Prostate gland (tissue), 2 donors: ENCODE data around the gene M1AP.

ENCODE experiments used
- POLR2A ChIP-seq: fragments of 450-650 bp; IDR thresholded peaks from one replicate; pipeline ENCODE4 v1.6.1; 2016; ENCODE audit warnings: antibody characterized with exemption, mild to moderate bottlenecking
- POLR2AphosphoS5 ChIP-seq: sonication (generic); formaldehyde crosslinking; IDR thresholded peaks from one replicate; pipeline ENCODE4 v1.6.1; 2017; ENCODE audit warnings: antibody characterized with exemption
- TF ChIP-seq, protein P1 (sequence below), 4 experiments: fragments of 200-600 bp in 2 of 4; fragments of 450-650 bp in 2 of 4; sonication (generic) in 2 of 4; IDR thresholded peaks; 1 replicate in 3 of 4; 2 replicates in 1 of 4; pipeline ENCODE4 v1.5.1; 2016 to 2019; ENCODE audit warnings: antibody characterized with exemption in 4 of 4, mild to moderate bottlenecking in 2 of 4, moderate library complexity in 2 of 4

DNA sequence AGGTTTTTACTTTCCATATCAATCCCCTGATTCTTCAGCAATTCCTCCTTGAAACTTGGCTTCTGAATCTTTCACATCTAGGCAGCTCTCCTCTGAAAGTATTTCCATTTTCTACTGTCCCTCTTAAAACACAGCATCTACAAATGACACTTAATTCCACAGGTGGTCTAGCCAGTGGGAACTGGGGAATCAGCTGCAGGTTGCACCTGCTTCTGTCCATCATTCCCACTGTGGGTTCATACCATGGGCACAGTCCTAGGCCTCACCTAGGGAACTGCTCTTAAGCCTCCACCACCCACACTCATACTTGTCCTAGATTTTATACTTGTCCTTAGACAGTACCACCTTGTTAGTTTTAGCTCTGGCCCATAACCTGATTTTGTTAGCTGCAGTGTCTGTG lies 96.6 kb downstream of the M1AP start:
- TF ChIP-seq POLR2A (no peak), POLR2AphosphoS5 (no peak)
- TF ChIP-seq, protein P1, sequence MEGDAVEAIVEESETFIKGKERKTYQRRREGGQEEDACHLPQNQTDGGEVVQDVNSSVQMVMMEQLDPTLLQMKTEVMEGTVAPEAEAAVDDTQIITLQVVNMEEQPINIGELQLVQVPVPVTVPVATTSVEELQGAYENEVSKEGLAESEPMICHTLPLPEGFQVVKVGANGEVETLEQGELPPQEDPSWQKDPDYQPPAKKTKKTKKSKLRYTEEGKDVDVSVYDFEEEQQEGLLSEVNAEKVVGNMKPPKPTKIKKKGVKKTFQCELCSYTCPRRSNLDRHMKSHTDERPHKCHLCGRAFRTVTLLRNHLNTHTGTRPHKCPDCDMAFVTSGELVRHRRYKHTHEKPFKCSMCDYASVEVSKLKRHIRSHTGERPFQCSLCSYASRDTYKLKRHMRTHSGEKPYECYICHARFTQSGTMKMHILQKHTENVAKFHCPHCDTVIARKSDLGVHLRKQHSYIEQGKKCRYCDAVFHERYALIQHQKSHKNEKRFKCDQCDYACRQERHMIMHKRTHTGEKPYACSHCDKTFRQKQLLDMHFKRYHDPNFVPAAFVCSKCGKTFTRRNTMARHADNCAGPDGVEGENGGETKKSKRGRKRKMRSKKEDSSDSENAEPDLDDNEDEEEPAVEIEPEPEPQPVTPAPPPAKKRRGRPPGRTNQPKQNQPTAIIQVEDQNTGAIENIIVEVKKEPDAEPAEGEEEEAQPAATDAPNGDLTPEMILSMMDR (IDR thresholded peaks at IDR 0.05): no peak
